Central memory CD8-positive, alpha-beta T cell (primary cell): ENCODE results near the gene RAPGEF2.
"Not testable (repeated sequence)": the region's sequence is repeated elsewhere in the genome, so short reads cannot be mapped to it uniquely, and the experiment has no call there.

Experiments used
- ATAC-seq: fragments of 150-1000 bp; cut with Tn5 transposase; replicated peaks from 2 replicates; pipeline ENCODE4 v1.10.0; 2022; ENCODE audit warnings: mild to moderate bottlenecking, moderate FRiP score, moderate number of reproducible peaks; ENCODE audit not compliant: poor library complexity, severe bottlenecking; ENCODE audit errors: extremely low read depth
- DNase-seq, 2 donors: peaks; one replicate each; pipeline ENCODE4 v3.0.0; 2021; ENCODE audit warnings: low spot score in 2 of 2
- H3K27ac Mint-ChIP-seq: one replicate; pipeline ENCODE4 v1.8.0; 2022; ENCODE audit warnings: low read depth, mild to moderate bottlenecking, moderate library complexity, mixed read lengths
- H3K27me3 Mint-ChIP-seq: one replicate; pipeline ENCODE4 v1.8.0; 2022; ENCODE audit warnings: mixed read lengths
- H3K36me3 Mint-ChIP-seq: one replicate; pipeline ENCODE4 v1.8.0; 2022; ENCODE audit warnings: mild to moderate bottlenecking, moderate library complexity, mixed read lengths; ENCODE audit not compliant: insufficient read depth
- H3K4me1 Mint-ChIP-seq: one replicate; pipeline ENCODE4 v1.8.0; 2022; ENCODE audit warnings: mixed read lengths
- H3K4me3 Mint-ChIP-seq: one replicate; pipeline ENCODE4 v1.8.0; 2022; ENCODE audit warnings: mild to moderate bottlenecking, moderate library complexity, mixed read lengths
- H3K9me3 Mint-ChIP-seq: one replicate; pipeline ENCODE4 v1.8.0; 2022; ENCODE audit warnings: mixed read lengths

Gene RAPGEF2

GRCh38 chr4:159105761-159106243 is 2.9 kb downstream of the RAPGEF2 start:
- ATAC-seq (no peak), DNase-seq (no peak)
- Mint-ChIP-seq H3K36me3 (peaks cover 23% of the 10 kb centered on the region), H3K4me3 (peak overlapping the region; percentile 95), H3K27ac (peak overlapping the region; percentile 99), H3K9me3 (no peaks in the 10 kb centered on the region), H3K27me3 (no peaks in the 10 kb centered on the region), H3K4me1 (peaks cover 46% of the 10 kb centered on the region)

- H3K36me3 Mint-ChIP-seq, result peaks cover 23% of the 10 kb centered on the region
- ATAC-seq (no peak), DNase-seq (no peak)
- no peaks in the 10 kb centered on the region for H3K27me3 Mint-ChIP-seq
- no peak overlapping the region for H3K4me3 Mint-ChIP-seq
- no peak overlapping the region for H3K27ac Mint-ChIP-seq
- H3K4me1 Mint-ChIP-seq, result peaks cover 40% of the 10 kb centered on the region
- H3K9me3 Mint-ChIP-seq, result no peaks in the 10 kb centered on the region
Observed at GRCh38 chr4:159106636-159107035, 3.8 kb downstream of the RAPGEF2 start.

- Mint-ChIP-seq H3K4me3 (no peak overlapping the region), H3K4me1 (peaks cover 33% of the 10 kb centered on the region), H3K27me3 (no peaks in the 10 kb centered on the region), H3K36me3 (peaks cover 18% of the 10 kb centered on the region), H3K27ac (no peak overlapping the region), H3K9me3 (no peaks in the 10 kb centered on the region)
- no peak for ATAC-seq
- DNase-seq, result no peak
Observed at GRCh38 chr4:159107203-159107925, 4.5 kb downstream of the RAPGEF2 start.

GRCh38 chr4:159108124-159108523 is 5.2 kb downstream of the RAPGEF2 start:
- ATAC-seq (no peak), DNase-seq (no peak)
- H3K27ac Mint-ChIP-seq, result no peak overlapping the region
- H3K4me3 Mint-ChIP-seq, result no peak overlapping the region
- peaks cover 36% of the 10 kb centered on the region for H3K4me1 Mint-ChIP-seq
- peaks cover 15% of the 10 kb centered on the region for H3K36me3 Mint-ChIP-seq
- no peaks in the 10 kb centered on the region for H3K9me3 Mint-ChIP-seq
- H3K27me3 Mint-ChIP-seq, result no peaks in the 10 kb centered on the region

GRCh38 chr4:159110961-159111360 is 8.1 kb downstream of the RAPGEF2 start:
- no peaks in the 10 kb centered on the region for H3K9me3 Mint-ChIP-seq
- peaks cover 18% of the 10 kb centered on the region for H3K4me1 Mint-ChIP-seq
- no peak overlapping the region for H3K4me3 Mint-ChIP-seq
- no peaks in the 10 kb centered on the region for H3K27me3 Mint-ChIP-seq
- no peak overlapping the region for H3K27ac Mint-ChIP-seq
- DNase-seq (no peak), ATAC-seq (no peak)
- H3K36me3 Mint-ChIP-seq, result no peaks in the 10 kb centered on the region

GRCh38 chr4:159111416-159111815 is 8.5 kb downstream of the RAPGEF2 start:
- no peak overlapping the region for H3K4me3 Mint-ChIP-seq
- H3K27me3 Mint-ChIP-seq, result no peaks in the 10 kb centered on the region
- H3K27ac Mint-ChIP-seq, result no peak overlapping the region
- H3K9me3 Mint-ChIP-seq, result no peaks in the 10 kb centered on the region
- peaks cover 1% of the 10 kb centered on the region for H3K36me3 Mint-ChIP-seq
- DNase-seq (no peak), ATAC-seq (no peak)
- peaks cover 17% of the 10 kb centered on the region for H3K4me1 Mint-ChIP-seq

GRCh38 chr4:159113366-159113765 is 10.5 kb downstream of the RAPGEF2 start:
- not testable (repeated sequence) for H3K27me3 Mint-ChIP-seq

GRCh38 chr4:159116098-159116497 is 13.2 kb downstream of the RAPGEF2 start:
- Mint-ChIP-seq H3K4me1 (peaks cover 16% of the 10 kb centered on the region), H3K27ac (peak overlapping the region; percentile 16)
- H3K4me3 Mint-ChIP-seq, H3K36me3 Mint-ChIP-seq, H3K9me3 Mint-ChIP-seq, H3K27me3 Mint-ChIP-seq, DNase-seq, ATAC-seq: not testable (repeated sequence)

More at GRCh38 chr4:159113366-159113765, 10.5 kb downstream of the RAPGEF2 start:
- H3K27ac Mint-ChIP-seq, H3K9me3 Mint-ChIP-seq, H3K4me3 Mint-ChIP-seq, H3K36me3 Mint-ChIP-seq, DNase-seq, ATAC-seq: not testable (repeated sequence)
- H3K4me1 Mint-ChIP-seq, result peaks cover 21% of the 10 kb centered on the region

- not testable (repeated sequence) for H3K27me3 Mint-ChIP-seq, DNase-seq, H3K9me3 Mint-ChIP-seq, H3K36me3 Mint-ChIP-seq, ATAC-seq, H3K4me3 Mint-ChIP-seq
- Mint-ChIP-seq H3K27ac (peak overlapping the region; percentile 16), H3K4me1 (peaks cover 16% of the 10 kb centered on the region)
Observed at GRCh38 chr4:159116693-159117092, 13.8 kb downstream of the RAPGEF2 start.

GRCh38 chr4:159117564-159117963 is 14.7 kb downstream of the RAPGEF2 start:
- Mint-ChIP-seq H3K4me1 (peaks cover 16% of the 10 kb centered on the region), H3K36me3 (peaks cover 1% of the 10 kb centered on the region), H3K4me3 (no peak overlapping the region), H3K27ac (peak overlapping the region; percentile 29), H3K9me3 (no peaks in the 10 kb centered on the region), H3K27me3 (no peaks in the 10 kb centered on the region)
- no peak for ATAC-seq
- no peak for DNase-seq

- peak overlapping the region; percentile 29 for H3K27ac Mint-ChIP-seq
- H3K27me3 Mint-ChIP-seq, result no peaks in the 10 kb centered on the region
- peak; percentile 82 for ATAC-seq
- no peak overlapping the region for H3K4me3 Mint-ChIP-seq
- no peaks in the 10 kb centered on the region for H3K9me3 Mint-ChIP-seq
- no peak for DNase-seq
- H3K36me3 Mint-ChIP-seq, result peaks cover 1% of the 10 kb centered on the region
- peaks cover 14% of the 10 kb centered on the region for H3K4me1 Mint-ChIP-seq
Observed at GRCh38 chr4:159117968-159118367, 15.1 kb downstream of the RAPGEF2 start.

GRCh38 chr4:159121371-159121770 is 18.5 kb downstream of the RAPGEF2 start:
- no peaks in the 10 kb centered on the region for H3K27me3 Mint-ChIP-seq
- H3K4me3 Mint-ChIP-seq, result no peak overlapping the region
- H3K27ac Mint-ChIP-seq, result no peak overlapping the region
- no peak for DNase-seq
- H3K9me3 Mint-ChIP-seq, result no peaks in the 10 kb centered on the region
- peaks cover 2% of the 10 kb centered on the region for H3K36me3 Mint-ChIP-seq
- H3K4me1 Mint-ChIP-seq, result peaks cover 22% of the 10 kb centered on the region
- no peak for ATAC-seq

- H3K9me3 Mint-ChIP-seq, result no peaks in the 10 kb centered on the region
- ATAC-seq (no peak), DNase-seq (no peak)
- H3K4me3 Mint-ChIP-seq, result no peak overlapping the region
- H3K36me3 Mint-ChIP-seq, result peaks cover 7% of the 10 kb centered on the region
- peak overlapping the region; percentile 5 for H3K27ac Mint-ChIP-seq
- no peaks in the 10 kb centered on the region for H3K27me3 Mint-ChIP-seq
- peaks cover 36% of the 10 kb centered on the region for H3K4me1 Mint-ChIP-seq
Observed at GRCh38 chr4:159126716-159127115, 23.8 kb downstream of the RAPGEF2 start.
